IMR-90 (cell line): ENCODE results near the gene PLEKHG5.

ENCODE experiments used
- CHD1 ChIP-seq: IDR thresholded peaks from 2 replicates; pipeline ENCODE4 v1.6.1; 2012; ENCODE audit warnings: low read depth, low read length, improper control_type of control experiment
- FOS ChIP-seq: fragments of 150-350 bp; IDR thresholded peaks from 2 replicates; pipeline ENCODE4 v1.6.1; 2016; ENCODE audit warnings: low read depth, low read length
- MAZ ChIP-seq: IDR thresholded peaks from 2 replicates; pipeline ENCODE4 v1.6.1; 2012; ENCODE audit warnings: low read depth, mild to moderate bottlenecking, low read length, improper control_type of control experiment, moderate library complexity, borderline replicate concordance
- MXI1 ChIP-seq: IDR thresholded peaks from 2 replicates; pipeline ENCODE4 v1.6.1; 2012; ENCODE audit warnings: low read depth, mild to moderate bottlenecking, low read length, moderate library complexity, borderline replicate concordance
- POLR2A ChIP-seq: IDR thresholded peaks from 2 replicates; pipeline ENCODE4 v1.6.1; 2012; ENCODE audit warnings: mild to moderate bottlenecking, low read depth, low read length
- TF ChIP-seq, protein P1 (sequence below): conservative IDR thresholded peaks from 2 replicates; pipeline ENCODE4 v1.5.1; 2012; ENCODE audit warnings: mild to moderate bottlenecking, low read depth, low read length, improper control_type of control experiment

GRCh38 chr1:6483761-6484117 is 7.7 kb downstream of the PLEKHG5 start:
- TF ChIP-seq, protein P1, sequence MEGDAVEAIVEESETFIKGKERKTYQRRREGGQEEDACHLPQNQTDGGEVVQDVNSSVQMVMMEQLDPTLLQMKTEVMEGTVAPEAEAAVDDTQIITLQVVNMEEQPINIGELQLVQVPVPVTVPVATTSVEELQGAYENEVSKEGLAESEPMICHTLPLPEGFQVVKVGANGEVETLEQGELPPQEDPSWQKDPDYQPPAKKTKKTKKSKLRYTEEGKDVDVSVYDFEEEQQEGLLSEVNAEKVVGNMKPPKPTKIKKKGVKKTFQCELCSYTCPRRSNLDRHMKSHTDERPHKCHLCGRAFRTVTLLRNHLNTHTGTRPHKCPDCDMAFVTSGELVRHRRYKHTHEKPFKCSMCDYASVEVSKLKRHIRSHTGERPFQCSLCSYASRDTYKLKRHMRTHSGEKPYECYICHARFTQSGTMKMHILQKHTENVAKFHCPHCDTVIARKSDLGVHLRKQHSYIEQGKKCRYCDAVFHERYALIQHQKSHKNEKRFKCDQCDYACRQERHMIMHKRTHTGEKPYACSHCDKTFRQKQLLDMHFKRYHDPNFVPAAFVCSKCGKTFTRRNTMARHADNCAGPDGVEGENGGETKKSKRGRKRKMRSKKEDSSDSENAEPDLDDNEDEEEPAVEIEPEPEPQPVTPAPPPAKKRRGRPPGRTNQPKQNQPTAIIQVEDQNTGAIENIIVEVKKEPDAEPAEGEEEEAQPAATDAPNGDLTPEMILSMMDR, result no peak
- TF ChIP-seq FOS (no peak), POLR2A (no peak), MXI1 (no peak), CHD1 (no peak), MAZ (no peak)
